Hematopoietic multipotent progenitor cell treated with erythropoietin and hydrocortisone succinate and interleukin-3 and kit ligand, for 17 days (in vitro differentiated cells): ENCODE results near the gene APOBEC3H.

Experiments
- DNase-seq: peaks from one replicate; pipeline ENCODE4 v3.0.0-alpha.2; 2015; ENCODE audit warnings: low spot score

The APOBEC3H gene

GRCh38 chr22:39081016-39081415, 16.0 kb upstream of the APOBEC3H start:
- no peak for DNase-seq

DNA sequence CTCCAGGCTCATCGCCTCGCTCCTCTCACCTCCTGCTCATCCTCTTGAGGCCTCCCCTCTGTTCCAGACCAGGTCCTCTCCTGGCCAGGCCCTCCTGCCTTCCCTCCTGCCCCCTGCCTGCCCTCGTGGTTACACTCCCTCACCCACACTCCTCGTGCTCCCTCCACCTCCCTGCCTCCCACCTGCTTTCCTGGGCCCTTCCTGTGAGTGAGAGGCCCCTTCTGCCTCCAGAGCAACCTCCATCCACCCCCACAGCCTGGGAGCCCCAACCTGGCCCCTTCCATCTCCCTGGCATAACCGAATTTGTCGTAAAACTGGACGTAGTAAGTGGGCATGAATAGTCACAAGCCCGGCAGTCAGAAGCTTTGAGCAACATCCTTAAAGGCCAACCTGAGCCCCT, 15.4 kb upstream of the APOBEC3H start:
- DNase-seq: no peak

DNA sequence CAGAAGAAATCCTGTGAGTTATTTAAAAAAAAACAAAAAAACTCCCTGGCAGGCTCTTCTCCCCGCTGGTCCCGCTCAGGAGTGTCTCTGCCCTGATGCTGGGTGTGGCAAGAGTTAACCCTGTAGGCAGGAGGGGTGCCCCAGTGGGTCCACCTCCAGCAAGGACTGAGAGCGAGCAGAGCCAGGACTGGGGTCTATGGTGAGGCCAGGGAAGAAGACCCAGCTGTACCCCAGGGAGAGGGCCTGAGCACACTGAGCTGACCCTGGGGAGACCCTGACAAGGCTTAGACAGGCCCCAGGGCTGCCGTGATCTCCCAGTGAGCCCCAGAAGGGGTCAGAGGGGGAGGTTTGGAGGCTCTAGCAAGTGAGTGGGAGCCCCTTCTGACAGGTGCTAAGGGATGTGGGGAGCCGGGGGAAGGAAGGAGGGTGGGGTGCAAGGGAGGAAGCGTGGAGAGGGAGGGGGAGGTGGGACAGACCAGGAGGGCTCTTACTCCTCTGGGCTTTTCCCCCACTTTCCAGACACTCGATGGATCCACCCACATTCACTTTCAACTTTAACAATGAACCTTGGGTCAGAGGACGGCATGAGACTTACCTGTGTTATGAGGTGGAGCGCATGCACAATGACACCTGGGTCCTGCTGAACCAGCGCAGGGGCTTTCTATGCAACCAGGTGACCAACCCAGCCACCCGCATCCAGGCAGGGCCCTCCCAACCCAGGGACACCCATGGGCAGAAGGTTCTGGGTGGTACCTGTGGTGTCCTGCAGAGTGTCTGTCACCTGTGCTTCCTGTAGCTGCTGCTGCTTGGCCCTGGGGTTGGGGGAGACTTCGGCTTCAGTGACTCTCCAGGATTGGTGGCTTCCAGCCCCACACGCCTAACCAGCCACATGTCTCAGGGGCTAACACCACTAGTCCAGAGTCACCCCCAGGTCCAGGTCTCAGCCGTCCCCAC, 13.6 kb upstream of the APOBEC3H start:
- DNase-seq: no peak

GRCh38 chr22:39084666-39085065, 12.4 kb upstream of the APOBEC3H start:
- no peak for DNase-seq

DNA sequence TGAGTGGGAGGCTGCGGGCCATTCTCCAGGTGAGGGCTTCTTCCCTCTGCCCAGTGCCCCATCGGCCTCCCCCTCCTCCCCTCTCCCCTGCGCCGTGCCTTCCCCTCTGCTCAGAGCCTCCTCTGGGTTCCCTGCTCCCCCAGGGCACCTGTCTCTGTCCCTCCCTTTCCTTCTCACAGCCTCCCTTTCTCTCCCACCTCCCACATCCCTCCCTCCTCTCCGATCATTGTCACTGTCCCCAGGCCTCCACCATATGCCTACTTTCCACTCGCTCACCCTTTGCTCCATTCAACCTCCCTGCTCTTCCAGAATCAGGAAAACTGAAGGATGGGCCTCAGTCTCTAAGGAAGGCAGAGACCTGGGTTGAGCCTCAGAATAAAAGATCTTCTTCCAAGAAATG, 9.9 kb upstream of the APOBEC3H start:
- DNase-seq: no peak

- no peak for DNase-seq
These were observed 9.0 kb upstream of the APOBEC3H start for GRCh38 chr22:39087881-39088684.

GRCh38 chr22:39088685-39089032, 8.4 kb upstream of the APOBEC3H start:
- DNase-seq: no peak

- no peak for DNase-seq
These were observed 7.1 kb upstream of the APOBEC3H start for GRCh38 chr22:39089928-39090327.

DNA sequence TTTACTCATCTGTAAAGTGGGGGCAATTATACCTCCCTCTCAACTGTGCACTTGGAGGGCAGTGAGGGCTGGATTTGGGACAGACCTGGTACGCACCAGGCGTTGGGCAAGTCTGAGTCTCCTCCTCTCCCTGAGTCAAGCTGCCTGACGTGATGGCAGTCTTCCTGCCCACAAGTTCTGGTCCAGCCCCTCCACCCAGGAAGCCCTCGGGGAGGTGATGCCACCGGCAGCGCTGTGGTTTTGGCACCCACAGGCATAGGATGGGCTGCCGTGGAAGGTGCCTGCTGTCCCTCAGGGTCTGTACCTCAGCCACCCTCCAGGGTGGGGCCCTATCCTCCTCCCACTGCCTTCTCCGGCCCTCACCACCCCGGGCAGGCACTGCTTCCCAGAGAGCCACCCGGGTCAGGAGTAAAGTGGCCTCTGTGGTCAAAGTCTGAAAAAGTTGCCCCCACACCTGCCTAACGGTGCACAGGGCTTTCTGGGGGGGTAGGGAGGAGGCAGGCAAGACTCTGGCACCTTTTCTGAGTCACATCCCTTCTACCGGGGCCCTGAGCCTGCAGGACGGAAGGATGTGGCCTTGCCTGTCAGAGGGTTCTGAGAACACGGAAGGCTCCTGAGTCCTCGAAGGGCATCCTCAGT, 6.5 kb upstream of the APOBEC3H start:
- DNase-seq: no peak

DNA sequence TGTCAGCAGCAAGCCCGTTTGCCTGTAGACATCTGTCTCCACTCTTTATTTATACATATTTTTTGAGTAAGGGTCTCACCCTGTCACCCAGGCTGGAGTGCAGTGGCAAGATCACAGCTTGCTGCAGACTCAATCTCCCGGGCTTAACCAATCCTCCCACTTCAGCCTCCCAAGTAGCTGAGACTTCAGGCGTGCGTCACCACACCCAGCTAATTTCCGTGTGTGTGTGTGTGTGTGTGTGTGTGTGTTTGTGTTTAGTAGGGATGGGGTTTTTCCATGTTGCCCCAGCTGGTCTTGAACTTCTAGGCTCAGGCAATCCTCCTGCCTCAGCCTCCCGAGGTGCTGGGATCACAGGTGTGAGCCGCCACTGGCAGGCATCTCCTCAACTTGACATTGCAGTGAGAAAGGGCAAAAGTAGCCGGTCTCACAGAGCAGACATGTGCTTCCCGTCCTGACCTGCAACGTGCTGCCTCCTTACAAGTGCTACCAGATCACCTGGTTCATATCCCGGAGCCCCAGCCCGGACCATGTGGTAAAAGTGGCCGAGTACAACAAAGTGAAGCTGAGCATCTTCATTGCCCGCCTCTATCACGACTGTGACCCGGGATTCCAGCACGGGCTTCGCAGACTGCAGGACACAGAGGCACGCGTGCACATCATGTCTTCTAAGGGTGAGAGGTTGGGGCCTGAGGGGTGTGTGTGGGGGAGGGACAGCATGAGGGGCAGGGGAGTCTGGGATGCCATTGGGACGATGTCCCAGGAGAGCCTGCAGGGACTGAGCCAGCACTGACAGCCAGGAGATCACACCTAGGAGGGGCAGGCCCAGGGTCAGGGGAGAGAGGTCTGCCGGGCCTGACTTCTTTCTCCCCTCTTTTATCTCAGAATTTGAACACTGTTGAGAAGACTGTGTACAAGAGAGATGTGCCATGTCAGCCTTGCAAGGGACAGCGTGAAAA, 5.6 kb upstream of the APOBEC3H start:
- DNase-seq: no peak

- no peak for DNase-seq
These were observed 4.8 kb upstream of the APOBEC3H start for GRCh38 chr22:39092111-39092862.

DNA sequence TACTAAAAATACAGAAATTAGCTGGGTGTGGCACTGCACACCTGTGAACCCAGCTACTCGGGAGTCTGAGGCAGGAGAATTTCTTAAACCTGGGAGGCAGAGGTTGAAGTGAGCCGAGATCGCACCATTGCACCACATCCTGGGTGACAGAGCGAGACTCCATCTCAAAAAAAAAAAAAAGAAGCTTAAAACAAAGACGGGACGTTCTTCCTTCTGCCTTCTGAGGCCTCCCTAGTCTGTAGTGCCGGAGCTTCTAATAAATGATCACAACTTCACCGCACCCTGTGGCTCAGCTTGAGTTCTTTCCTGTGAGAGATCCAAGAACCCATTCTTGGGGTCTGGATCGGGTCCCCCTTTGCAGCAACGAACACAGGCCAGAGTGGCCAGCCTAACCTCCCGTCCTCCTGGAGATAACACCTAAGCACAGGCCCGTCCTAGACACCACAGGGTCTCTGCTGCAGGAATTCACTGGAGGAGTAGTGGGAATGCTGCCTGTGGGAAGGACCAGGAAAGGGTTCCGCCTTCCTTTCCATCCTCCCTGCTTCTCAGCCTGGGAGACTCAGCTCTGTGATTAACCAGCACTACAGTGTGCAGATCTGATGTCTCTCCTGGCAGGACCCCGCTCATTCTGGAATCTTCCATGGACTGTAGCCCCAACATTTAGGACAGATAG, 2.2 kb upstream of the APOBEC3H start:
- DNase-seq: no peak

DNA sequence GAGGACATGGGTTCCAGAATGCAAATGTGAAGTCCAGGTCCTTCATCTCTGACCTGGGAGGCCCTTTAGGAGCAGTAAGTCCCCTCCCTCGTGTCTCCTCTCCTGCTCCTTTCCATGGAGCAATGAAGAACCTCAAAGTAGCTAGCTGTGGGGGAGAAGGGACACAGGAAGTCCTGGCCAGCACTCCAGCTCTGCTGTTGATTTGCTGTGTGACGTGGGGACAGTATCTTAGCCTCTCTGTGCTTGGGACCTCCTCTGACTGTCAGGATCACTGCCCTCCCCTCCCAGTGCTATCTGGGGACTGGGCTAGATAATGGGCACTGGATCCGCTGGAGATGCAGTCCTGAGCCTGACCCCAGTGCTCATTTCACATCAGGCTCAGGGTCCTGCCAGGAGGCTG, 1.1 kb upstream of the APOBEC3H start:
- no peak for DNase-seq

DNA sequence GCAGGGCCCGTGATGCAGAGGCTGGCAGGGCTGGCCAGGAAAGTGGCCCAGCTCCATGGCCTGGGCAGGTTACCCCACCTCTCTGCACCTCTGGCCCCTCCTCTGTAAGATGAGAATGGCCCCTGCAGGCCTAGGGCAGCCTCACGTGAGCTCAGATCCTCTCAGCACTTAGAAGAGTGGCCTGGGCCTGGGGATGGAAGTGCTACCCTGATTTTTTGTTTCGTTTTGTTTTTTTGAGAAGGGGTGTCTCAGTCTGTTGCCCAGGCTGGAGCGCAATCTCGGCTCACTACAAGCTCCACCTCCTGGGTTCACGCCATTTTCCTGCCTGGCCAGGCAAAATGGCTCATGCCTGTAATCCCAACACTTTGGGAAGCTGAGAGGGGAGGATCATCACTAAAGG, 982 bp downstream of the APOBEC3H start:
- no peak for DNase-seq

GRCh38 chr22:39098576-39098975, 1.5 kb downstream of the APOBEC3H start:
- no peak for DNase-seq

DNA sequence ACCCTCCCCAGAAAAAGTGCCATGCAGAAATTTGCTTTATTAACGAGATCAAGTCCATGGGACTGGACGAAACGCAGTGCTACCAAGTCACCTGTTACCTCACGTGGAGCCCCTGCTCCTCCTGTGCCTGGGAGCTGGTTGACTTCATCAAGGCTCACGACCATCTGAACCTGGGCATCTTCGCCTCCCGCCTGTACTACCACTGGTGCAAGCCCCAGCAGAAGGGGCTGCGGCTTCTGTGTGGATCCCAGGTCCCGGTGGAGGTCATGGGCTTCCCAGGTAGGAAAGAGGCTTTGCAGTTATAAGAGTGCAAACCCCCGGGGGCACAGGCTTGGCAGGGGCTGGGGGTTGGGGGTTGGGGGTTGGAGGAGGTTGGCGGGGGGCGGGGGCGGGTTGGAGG, 4.2 kb downstream of the APOBEC3H start:
- no peak for DNase-seq

DNA sequence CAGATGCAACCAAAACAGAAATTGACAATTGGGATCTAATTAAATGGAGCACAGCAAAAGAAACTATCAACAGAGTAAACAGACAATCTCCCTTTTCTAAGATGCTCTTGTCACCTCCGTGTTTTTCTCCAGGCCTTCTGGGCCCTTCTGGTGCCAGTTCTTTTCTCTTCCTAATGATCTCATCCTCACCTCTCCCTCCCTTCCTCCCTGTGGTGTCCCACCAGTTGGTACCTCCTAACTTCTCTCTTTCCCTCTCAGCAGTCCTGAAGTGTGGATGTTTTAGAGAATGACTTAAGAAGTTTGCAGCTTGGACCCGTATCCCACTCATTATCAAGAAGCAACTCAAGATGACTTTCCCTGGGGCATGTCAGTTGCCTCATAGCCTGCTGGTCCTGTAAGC, 6.4 kb downstream of the APOBEC3H start:
- DNase-seq: no peak

DNA sequence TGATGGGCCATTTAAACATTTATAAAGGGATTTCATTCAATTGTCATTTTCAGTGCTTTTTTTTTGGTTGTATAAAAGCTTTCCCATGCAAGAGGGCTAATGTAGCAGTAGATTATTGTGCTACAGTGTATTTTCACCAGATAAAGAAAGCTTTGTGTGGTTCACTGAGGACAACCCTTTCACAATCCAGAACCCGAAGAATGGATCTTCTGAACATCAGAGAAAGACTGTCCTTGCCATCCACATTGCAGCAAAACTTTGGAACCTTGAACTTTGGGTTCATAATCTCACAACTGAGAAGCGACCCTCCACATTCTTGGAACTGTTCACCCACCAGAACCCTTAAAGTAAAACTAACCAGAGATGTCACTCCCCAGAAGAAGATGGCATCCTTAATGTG, 9.3 kb downstream of the APOBEC3H start:
- no peak for DNase-seq

- no peak for DNase-seq
These were observed 11.4 kb downstream of the APOBEC3H start for GRCh38 chr22:39108487-39108886.

GRCh38 chr22:39109361-39109760, 12.3 kb downstream of the APOBEC3H start:
- DNase-seq: no peak
